HepG2 (cell line): ENCODE results near the gene SLC48A1. TPM values are rescaled to one million over a fixed set of nuclear protein-coding genes. Genes with fewer than 3 reads are reported as not detected.

ENCODE experiments used
- ARNTL ChIP-seq: sonication (generic); formaldehyde crosslinking; IDR thresholded peaks from 2 replicates; pipeline ENCODE4 v1.4.0; 2020; ENCODE audit warnings: mild to moderate bottlenecking, missing genetic modification reagents
- ATF5 ChIP-seq: sonication (generic); formaldehyde crosslinking; IDR thresholded peaks from 2 replicates; pipeline ENCODE4 v1.4.0; 2020; ENCODE audit warnings: mild to moderate bottlenecking, low read depth, missing genetic modification reagents
- ATRX ChIP-seq: sonication (generic); formaldehyde crosslinking; IDR thresholded peaks from 2 replicates; pipeline ENCODE4 v1.4.0; 2020; ENCODE audit warnings: missing genetic modification reagents, borderline replicate concordance
- CBX1 ChIP-seq: IDR thresholded peaks from one replicate; pipeline ENCODE4 v1.6.1; 2016; ENCODE audit warnings: antibody characterized with exemption, low read depth
- CC2D1A ChIP-seq: sonication (generic); formaldehyde crosslinking; IDR thresholded peaks from 2 replicates; pipeline ENCODE4 v1.8.1; 2023; ENCODE audit warnings: mild to moderate bottlenecking, missing genetic modification reagents
- DMTF1 ChIP-seq: sonication (generic); formaldehyde crosslinking; IDR thresholded peaks from 2 replicates; pipeline ENCODE4 v1.4.0; 2020; ENCODE audit warnings: mild to moderate bottlenecking, missing genetic modification reagents
- FOXA1 ChIP-seq, 2 experiments: fragments of 450-650 bp in 1 of 2; sonication (generic) in 1 of 2; formaldehyde crosslinking in 1 of 2; IDR thresholded peaks; 2 replicates each; pipeline versions ENCODE4 v1.4.0 to v1.6.1; 2016 to 2020; ENCODE audit warnings: missing genetic modification reagents in 1 of 2
- FOXA3 ChIP-seq: IDR thresholded peaks from 2 replicates; pipeline ENCODE4 v1.6.1; 2016; ENCODE audit warnings: missing genetic modification reagents, missing compliant biosample characterization
- GATAD2A ChIP-seq: IDR thresholded peaks from 2 replicates; pipeline ENCODE4 v1.6.1; 2016
- GTF3A ChIP-seq: sonication (generic); formaldehyde crosslinking; conservative IDR thresholded peaks from 2 replicates; pipeline ENCODE4 v1.4.0; 2020; ENCODE audit warnings: mild to moderate bottlenecking, missing genetic modification reagents
- HNRNPH1 ChIP-seq: fragments of 200-400 bp; formaldehyde crosslinking; optimal IDR thresholded peaks from 2 replicates; pipeline ENCODE3; 2017; ENCODE audit warnings: mild to moderate bottlenecking, low read depth, low read length
- IRX3 ChIP-seq: sonication (generic); formaldehyde crosslinking; IDR thresholded peaks from 2 replicates; pipeline ENCODE4 v1.8.1; 2023; ENCODE audit warnings: mild to moderate bottlenecking, low read depth, missing genetic modification reagents, borderline replicate concordance
- MTF1 ChIP-seq: sonication (generic); formaldehyde crosslinking; IDR thresholded peaks from 2 replicates; pipeline ENCODE4 v1.5.0; 2020; ENCODE audit warnings: missing genetic modification reagents
- NR2F1 ChIP-seq, 2 experiments: fragments of 450-650 bp in 1 of 2; formaldehyde crosslinking in 1 of 2; IDR thresholded peaks; 2 replicates each; pipeline versions ENCODE4 v1.5.0 to v1.6.1; 2016 to 2020; ENCODE audit warnings: mild to moderate bottlenecking in 1 of 2, missing compliant biosample characterization in 1 of 2, missing genetic modification reagents in 1 of 2, moderate library complexity in 1 of 2
- PHF5A ChIP-seq: IDR thresholded peaks from one replicate; pipeline ENCODE4 v1.6.1; 2018; ENCODE audit warnings: low read depth, missing genetic modification reagents; ENCODE audit not compliant: unreplicated experiment
- POGZ ChIP-seq: sonication (generic); formaldehyde crosslinking; IDR thresholded peaks from 2 replicates; pipeline ENCODE4 v1.4.0; 2020; ENCODE audit warnings: mild to moderate bottlenecking, missing genetic modification reagents
- SIN3B ChIP-seq: fragments of 150-350 bp; IDR thresholded peaks from 2 replicates; pipeline ENCODE4 v1.6.1; 2014; ENCODE audit warnings: low read length
- SNAPC2 ChIP-seq: sonication (generic); formaldehyde crosslinking; IDR thresholded peaks from 2 replicates; pipeline ENCODE4 v1.8.1; 2022; ENCODE audit warnings: mild to moderate bottlenecking, missing genetic modification reagents
- SP4 ChIP-seq: sonication (generic); formaldehyde crosslinking; IDR thresholded peaks from 2 replicates; pipeline ENCODE4 v1.8.1; 2023; ENCODE audit warnings: mild to moderate bottlenecking, missing genetic modification reagents
- TAF1 ChIP-seq: sonication (generic); formaldehyde crosslinking; IDR thresholded peaks from 2 replicates; pipeline ENCODE4 v1.4.0; 2020; ENCODE audit warnings: missing genetic modification reagents
- TCF7L2 ChIP-seq: IDR thresholded peaks from 2 replicates; pipeline ENCODE4 v1.6.1; 2011; ENCODE audit warnings: mild to moderate bottlenecking, low read depth, low read length, moderate library complexity
- ZBTB21 ChIP-seq: sonication (generic); formaldehyde crosslinking; IDR thresholded peaks from 2 replicates; pipeline ENCODE4 v1.4.0; 2020; ENCODE audit warnings: missing genetic modification reagents
- ZBTB7A ChIP-seq: sonication (generic); formaldehyde crosslinking; IDR thresholded peaks from 2 replicates; pipeline ENCODE4 v1.8.0; 2022; ENCODE audit warnings: mild to moderate bottlenecking, missing genetic modification reagents
- ZFAT ChIP-seq: sonication (generic); formaldehyde crosslinking; conservative IDR thresholded peaks from 2 replicates; pipeline ENCODE4 v1.8.1; 2023; ENCODE audit warnings: missing genetic modification reagents, inconsistent platforms
- ZFP36L1 ChIP-seq: sonication (generic); formaldehyde crosslinking; IDR thresholded peaks from 2 replicates; pipeline ENCODE4 v1.8.0; 2022; ENCODE audit warnings: mild to moderate bottlenecking, missing genetic modification reagents, moderate library complexity
- ZNF546 ChIP-seq: sonication (generic); formaldehyde crosslinking; conservative IDR thresholded peaks from 2 replicates; pipeline ENCODE4 v1.8.1; 2023; ENCODE audit warnings: mild to moderate bottlenecking, missing genetic modification reagents
- ZNF768 ChIP-seq: sonication (generic); formaldehyde crosslinking; IDR thresholded peaks from 2 replicates; pipeline ENCODE4 v1.4.0; 2020; ENCODE audit warnings: missing genetic modification reagents
- ZNF782 ChIP-seq: sonication (generic); formaldehyde crosslinking; IDR thresholded peaks from 2 replicates; pipeline ENCODE4 v1.4.0; 2020; ENCODE audit warnings: missing genetic modification reagents, mild to moderate bottlenecking, borderline replicate concordance
- ZSCAN20 ChIP-seq: sonication (generic); formaldehyde crosslinking; IDR thresholded peaks from 2 replicates; pipeline ENCODE4 v1.4.0; 2020; ENCODE audit warnings: missing genetic modification reagents, mild to moderate bottlenecking, borderline replicate concordance
- ZSCAN21 ChIP-seq: sonication (generic); formaldehyde crosslinking; IDR thresholded peaks from 2 replicates; pipeline ENCODE4 v1.8.0; 2022; ENCODE audit warnings: mild to moderate bottlenecking, missing genetic modification reagents, moderate library complexity, borderline replicate concordance
- ZSCAN31 ChIP-seq: sonication (generic); formaldehyde crosslinking; IDR thresholded peaks from 2 replicates; pipeline ENCODE4 v1.5.0; 2020; ENCODE audit warnings: low read depth, mild to moderate bottlenecking, missing genetic modification reagents
- polyA plus RNA-seq, 8 experiments: library from polyadenylated mRNA; depleted of rRNA in 3 of 8; stranded (reverse) in 7 of 8; unstranded in 1 of 8; fragments of >200 nt; fragmentation: Illumina TruSeq in 4 of 8; extraction: Trizol in 4 of 8; gene quantifications; 2 replicates each; pipeline versions ENCODE4 v1.2.1 to v1.2.3, GENCODE V29; 2011 to 2016; ENCODE audit warnings: low read depth in 4 of 8, missing spikeins in 1 of 8, mixed read lengths in 1 of 8; ENCODE audit not compliant: insufficient read depth in 1 of 8
- total RNA-seq, 5 experiments: library from RNA; depleted of rRNA; stranded (reverse); fragments of >200 nt; fragmentation: Illumina TruSeq; extraction: Trizol; gene quantifications; 2 replicates each; pipeline ENCODE4 v1.2.3, GENCODE V29; 2016; ENCODE audit warnings: low read depth in 1 of 5

SLC48A1 gene
- total and polyA plus RNA-seq, 2 of the 13 experiments (the other 11 are each of a cell fraction or from before 2014, with no cell fraction given), result 2.2 to 3.7 TPM

DNA sequence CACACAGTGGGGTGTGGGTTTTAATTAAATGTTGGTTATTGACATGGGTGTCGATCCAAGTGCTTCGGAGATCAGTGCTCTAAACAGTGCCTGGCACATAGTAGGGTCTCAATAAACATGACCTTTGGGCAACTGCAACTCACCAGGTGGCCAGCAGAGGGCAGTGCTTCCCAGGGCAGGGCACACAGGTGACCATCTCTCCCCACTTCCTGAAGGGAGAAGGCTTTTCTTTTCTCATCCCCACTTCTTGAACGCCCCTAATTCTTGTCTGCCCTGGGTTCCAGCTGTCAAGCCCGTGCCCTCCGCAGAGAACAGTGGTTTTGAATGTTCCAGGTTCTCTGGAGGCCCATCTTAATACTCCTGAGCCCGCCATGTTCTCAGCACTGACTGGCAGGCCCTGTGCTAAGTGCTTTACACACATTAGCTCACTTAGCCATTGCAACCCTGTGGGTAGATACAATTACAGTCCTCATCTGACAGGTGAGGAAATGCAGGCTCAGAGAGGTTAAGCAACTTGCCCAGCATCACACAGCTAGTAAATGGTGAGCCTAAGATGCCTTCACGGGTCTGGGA lies 30.7 kb upstream of the SLC48A1 start (continued):
- TF ChIP-seq ZNF546 (CRISPR knock-in tag) (no peak), SNAPC2 (no peak), ATF5 (CRISPR knock-in tag) (no peak), ZFAT (CRISPR knock-in tag) (no peak), ZSCAN21 (CRISPR knock-in tag) (no peak), NR2F1 (CRISPR knock-in tag; IDR thresholded peaks at IDR 0.05) (peak; percentile 17 to 65; a peak in 1 of 4 replicates), SIN3B (no peak; the same call in 1 of the 2 replicates), ZBTB21 (no peak), ARNTL (CRISPR knock-in tag) (no peak), ZNF782 (CRISPR knock-in tag) (no peak), MTF1 (CRISPR knock-in tag) (no peak), FOXA3 (peak; percentile 34; the same call in 1 of the 2 replicates), DMTF1 (CRISPR knock-in tag) (no peak), FOXA1 (IDR thresholded peaks at IDR 0.05) (no peak), FOXA1 (CRISPR knock-in tag; IDR thresholded peaks at IDR 0.05) (peak; percentile 79), POGZ (no peak), CBX1 (no peak), CC2D1A (no peak), ATRX (no peak), HNRNPH1 (no peak), ZSCAN20 (CRISPR knock-in tag) (no peak), ZNF768 (CRISPR knock-in tag) (peak; percentile 83), GATAD2A (CRISPR knock-in tag) (no peak), TCF7L2 (no peak), ZSCAN31 (no peak), PHF5A (CRISPR knock-in tag) (no peak), ZBTB7A (CRISPR knock-in tag) (no peak), IRX3 (CRISPR knock-in tag) (no peak), TAF1 (CRISPR knock-in tag) (no peak), SP4 (CRISPR knock-in tag) (no peak), GTF3A (CRISPR knock-in tag) (no peak), ZFP36L1 (CRISPR knock-in tag) (no peak)
